MCF 10A (cell line): ENCODE results near the gene ASPHD2. TPM values are rescaled to one million over a fixed set of nuclear protein-coding genes. Genes with fewer than 3 reads are reported as not detected.

ENCODE experiments used
- BruUV-seq: library from RNA; stranded (reverse); fragments of 400-500 nt; replicated peaks from 2 replicates; lab custom pipeline; 2021; lab: Mats Ljungman, UMichigan
- CTCF ChIA-PET: fragments of 300-600 bp; sonication (Branson Sonifier 250); formaldehyde crosslinking; extraction: SDS; loops from one replicate; lab custom pipeline; 2021; ENCODE audit warnings: antibody characterized with exemption, inconsistent platforms; lab: Yijun Ruan, JAX
- POLR2A ChIA-PET: fragments of 300-600, 350-650 bp; sonication (Branson Sonifier 250); formaldehyde crosslinking; extraction: SDS; loops from one replicate; lab custom pipeline; 2020; ENCODE audit warnings: antibody characterized with exemption, inconsistent platforms; lab: Yijun Ruan, JAX
- DNase-seq: peaks from one replicate; pipeline ENCODE4 v3.0.0-alpha.2; 2018; ENCODE audit not compliant: unreplicated experiment
- H3K27ac Mint-ChIP-seq: one replicate; pipeline ENCODE4 v1.8.0; 2022; ENCODE audit warnings: mild to moderate bottlenecking, low read depth, mixed read lengths; ENCODE audit not compliant: unreplicated experiment
- H3K27me3 Mint-ChIP-seq: one replicate; pipeline ENCODE4 v1.8.0; 2022; ENCODE audit warnings: mixed read lengths; ENCODE audit not compliant: insufficient read depth, unreplicated experiment
- H3K36me3 Mint-ChIP-seq: one replicate; pipeline ENCODE4 v1.8.0; 2022; ENCODE audit warnings: mild to moderate bottlenecking, moderate library complexity, mixed read lengths; ENCODE audit not compliant: insufficient read depth, unreplicated experiment
- H3K4me1 Mint-ChIP-seq: one replicate; pipeline ENCODE4 v1.8.0; 2022; ENCODE audit warnings: mixed read lengths; ENCODE audit not compliant: insufficient read depth, unreplicated experiment
- H3K4me3 Mint-ChIP-seq: one replicate; pipeline ENCODE4 v1.8.0; 2022; ENCODE audit warnings: mild to moderate bottlenecking, moderate library complexity, mixed read lengths; ENCODE audit not compliant: unreplicated experiment
- H3K9me3 Mint-ChIP-seq: one replicate; pipeline ENCODE4 v1.8.0; 2022; ENCODE audit warnings: mixed read lengths; ENCODE audit not compliant: unreplicated experiment
- intact Hi-C: fragments of 100-400 bp; cut with micrococcal nuclease; formaldehyde crosslinking; loops from 2 replicates; pipeline ENCODE4 v1.14.1; 2022
- total RNA-seq: library from RNA; stranded (reverse); gene quantifications from 2 replicates; pipeline ENCODE4 v1.2.3, GENCODE V29; 2022
- TF ChIP-seq, protein P1 (sequence below): fragments of 200-600 bp; IDR thresholded peaks from one replicate; pipeline ENCODE4 v1.8.0; 2022; ENCODE audit warnings: antibody characterized with exemption, mild to moderate bottlenecking; ENCODE audit not compliant: unreplicated experiment

The ASPHD2 gene
- total RNA-seq, 1 experiment from 2014 or later = 4.8 TPM

DNA sequence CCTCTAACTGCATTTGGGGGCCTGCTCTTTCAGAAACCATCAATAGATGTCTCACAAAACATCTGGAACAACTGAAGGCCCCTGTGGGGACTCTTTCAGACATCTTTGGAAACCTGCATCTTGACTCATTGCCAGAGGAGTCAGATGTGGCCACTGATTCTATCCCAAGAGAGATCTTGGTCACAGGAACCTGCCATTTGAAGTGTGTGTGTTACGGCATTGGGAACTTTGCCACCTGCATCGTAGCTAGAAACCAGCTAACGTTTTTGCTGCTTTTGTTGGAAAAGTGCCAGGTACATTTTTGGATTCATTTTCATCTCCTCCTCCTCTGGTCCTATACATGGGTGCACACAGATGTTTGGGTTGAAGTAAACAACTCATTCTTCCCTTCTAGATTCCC, 58.9 kb downstream of the ASPHD2 start:
- TF ChIP-seq, protein P1, sequence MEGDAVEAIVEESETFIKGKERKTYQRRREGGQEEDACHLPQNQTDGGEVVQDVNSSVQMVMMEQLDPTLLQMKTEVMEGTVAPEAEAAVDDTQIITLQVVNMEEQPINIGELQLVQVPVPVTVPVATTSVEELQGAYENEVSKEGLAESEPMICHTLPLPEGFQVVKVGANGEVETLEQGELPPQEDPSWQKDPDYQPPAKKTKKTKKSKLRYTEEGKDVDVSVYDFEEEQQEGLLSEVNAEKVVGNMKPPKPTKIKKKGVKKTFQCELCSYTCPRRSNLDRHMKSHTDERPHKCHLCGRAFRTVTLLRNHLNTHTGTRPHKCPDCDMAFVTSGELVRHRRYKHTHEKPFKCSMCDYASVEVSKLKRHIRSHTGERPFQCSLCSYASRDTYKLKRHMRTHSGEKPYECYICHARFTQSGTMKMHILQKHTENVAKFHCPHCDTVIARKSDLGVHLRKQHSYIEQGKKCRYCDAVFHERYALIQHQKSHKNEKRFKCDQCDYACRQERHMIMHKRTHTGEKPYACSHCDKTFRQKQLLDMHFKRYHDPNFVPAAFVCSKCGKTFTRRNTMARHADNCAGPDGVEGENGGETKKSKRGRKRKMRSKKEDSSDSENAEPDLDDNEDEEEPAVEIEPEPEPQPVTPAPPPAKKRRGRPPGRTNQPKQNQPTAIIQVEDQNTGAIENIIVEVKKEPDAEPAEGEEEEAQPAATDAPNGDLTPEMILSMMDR = no peak
- ChIA-PET CTCF (no interaction called here), POLR2A (no interaction called here)
- Mint-ChIP-seq H3K36me3 (peaks cover 58% of the 10 kb centered on the region), H3K4me3 (no peak overlapping the region), H3K27ac (peak overlapping the region; percentile 35), H3K9me3 (no peaks in the 10 kb centered on the region), H3K27me3 (no peaks in the 10 kb centered on the region), H3K4me1 (peaks cover 17% of the 10 kb centered on the region)
- no TSS peak for BruUV-seq
- DNase-seq = no peak
- intact Hi-C loops = no loop called here

DNA sequence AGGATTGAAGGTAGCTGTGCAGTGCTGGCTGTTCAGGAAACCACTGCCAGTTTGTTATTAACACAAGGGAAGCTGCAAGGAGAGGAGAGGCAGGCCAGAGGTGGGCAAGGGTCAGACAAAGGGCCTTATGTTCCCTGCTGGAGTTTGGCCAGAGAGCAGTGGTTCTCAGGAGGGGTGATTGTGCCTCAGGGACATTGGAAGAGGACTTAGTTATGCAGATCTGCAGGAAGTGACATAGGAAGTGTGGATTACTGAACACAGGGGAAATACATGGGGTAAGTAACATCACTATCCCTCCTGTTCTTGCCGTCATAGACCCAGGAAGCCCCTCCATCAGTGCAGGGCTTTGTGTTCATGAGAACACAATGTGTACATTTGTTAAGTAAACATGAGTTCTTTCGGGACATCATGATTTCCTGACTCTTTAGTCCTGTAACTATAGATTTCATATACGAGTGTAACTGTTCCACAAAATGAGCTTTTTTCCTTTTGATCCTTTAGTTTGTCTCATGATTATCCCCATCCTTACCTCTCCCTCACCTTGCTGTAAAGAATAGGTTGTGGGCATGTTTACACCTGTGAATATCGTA, 60.5 kb downstream of the ASPHD2 start:
- intact Hi-C loops = no loop called here

DNA sequence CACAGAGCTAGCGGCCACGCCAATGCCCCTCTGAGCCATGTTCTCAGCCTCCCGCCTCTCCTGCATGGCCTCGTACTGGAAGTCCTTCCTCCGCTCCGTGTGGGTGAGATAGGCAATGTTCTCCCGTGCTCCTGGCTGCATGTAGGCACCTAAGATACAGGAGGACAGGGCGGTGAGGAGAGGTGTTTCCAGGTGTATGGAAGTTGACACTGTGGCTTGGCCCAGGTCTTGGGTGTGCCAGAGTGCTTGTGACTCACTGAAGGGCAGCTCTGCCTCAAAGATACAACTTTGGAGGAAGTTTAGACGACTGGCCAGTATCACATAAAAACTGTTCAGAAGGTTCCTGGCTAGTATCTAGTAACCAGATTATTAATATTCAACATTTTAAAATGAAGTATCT, 63.2 kb downstream of the ASPHD2 start:
- no TSS peak for BruUV-seq
- H3K9me3 Mint-ChIP-seq = no peaks in the 10 kb centered on the region
- ChIA-PET CTCF (interaction anchor here (0.5 to 1.6 kb wide), 4 partner anchors 8 to 14 kb away, joined by 3 to 13 read pairs (median 4); partner anchors contain the start of genes HPS4 and SRRD), POLR2A (interaction anchor here (1.2 to 4.8 kb wide), 3 partner anchors 9 to 93 kb away, joined by 4 to 61 read pairs (median 9); partner anchors contain the start of genes HPS4, SRRD and TFIP11)
- H3K27ac Mint-ChIP-seq = peak overlapping the region; percentile 67
- no peaks in the 10 kb centered on the region for H3K27me3 Mint-ChIP-seq
- TF ChIP-seq, protein P1 = no peak
- peaks cover 92% of the 10 kb centered on the region for H3K36me3 Mint-ChIP-seq
- intact Hi-C loops = no loop called here
- H3K4me1 Mint-ChIP-seq = peaks cover 9% of the 10 kb centered on the region
- no peak overlapping the region for H3K4me3 Mint-ChIP-seq
- DNase-seq = no peak

More for the DNA sequence above, 60.5 kb downstream of the ASPHD2 start:
- Mint-ChIP-seq H3K4me1 (peaks cover 25% of the 10 kb centered on the region), H3K4me3 (no peak overlapping the region), H3K27ac (no peak overlapping the region), H3K27me3 (no peaks in the 10 kb centered on the region), H3K9me3 (no peaks in the 10 kb centered on the region), H3K36me3 (peaks cover 69% of the 10 kb centered on the region)
- ChIA-PET CTCF (interaction anchor here (0.6 kb wide), 1 partner anchor 62 kb away, joined by 3 read pairs; no protein-coding TSS in a partner anchor), POLR2A (no interaction called here)
- no peak for DNase-seq
- TF ChIP-seq, protein P1 = no peak
- BruUV-seq = no TSS peak

DNA sequence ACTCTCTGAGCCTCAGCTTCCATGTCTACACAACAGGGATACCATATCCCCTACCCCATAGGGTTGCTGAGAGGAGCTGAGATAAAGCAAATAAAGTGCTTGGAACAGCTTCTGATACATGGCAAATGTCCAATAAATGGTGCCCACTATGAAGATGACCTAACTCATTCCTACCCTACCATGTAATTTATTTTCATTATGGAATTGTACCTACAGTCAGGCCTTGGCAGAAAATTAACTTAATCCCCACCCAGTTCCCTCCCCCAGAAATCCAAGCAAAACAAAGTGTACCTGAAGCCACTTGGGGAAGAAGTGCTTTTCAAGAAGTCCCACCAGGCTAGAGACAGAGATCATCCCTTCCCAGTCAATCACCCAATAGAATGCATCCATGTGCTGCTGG, 65.4 kb downstream of the ASPHD2 start:
- BruUV-seq = no TSS peak
- TF ChIP-seq, protein P1 = no peak
- Mint-ChIP-seq H3K27me3 (no peaks in the 10 kb centered on the region), H3K27ac (no peak overlapping the region), H3K9me3 (no peaks in the 10 kb centered on the region), H3K4me3 (no peak overlapping the region), H3K4me1 (peaks cover 9% of the 10 kb centered on the region), H3K36me3 (peaks cover 96% of the 10 kb centered on the region)
- POLR2A ChIA-PET = interaction anchor here (1.4 to 4.8 kb wide), 4 partner anchors 10 to 18 kb away, joined by 4 to 61 read pairs (median 6); partner anchors contain the start of genes HPS4, SRRD and TFIP11
- CTCF ChIA-PET = interaction anchor here (0.6 to 1.8 kb wide), 4 partner anchors 8 to 147 kb away, joined by 3 to 9 read pairs (median 4); no protein-coding TSS in a partner anchor
- no peak for DNase-seq
- intact Hi-C loops = no loop called here

Other genes starting within 250 kb of the ASPHD2 start
- gene HPS4, start 54.5 kb downstream of the ASPHD2 start, total RNA-seq = 35.6 and 38.3 TPM in 2 replicates
- gene SRRD, start 54.6 kb downstream of the ASPHD2 start, total RNA-seq = 22.4 and 27.9 TPM in 2 replicates
- gene TFIP11, start 83.2 kb downstream of the ASPHD2 start, total RNA-seq = 41.0 and 58.9 TPM in 2 replicates
- 6.1 and 7.0 TPM in 2 replicates for gene TPST2, start 160.9 kb downstream of the ASPHD2 start, total RNA-seq
- gene CRYBB1, start 188.8 kb downstream of the ASPHD2 start, total RNA-seq = not detected in 2 replicates
- not detected in 2 replicates for gene CRYBA4, start 192.7 kb downstream of the ASPHD2 start, total RNA-seq
- 0.49 and 0.56 TPM in 2 replicates for gene MIAT, start 228.3 kb downstream of the ASPHD2 start, total RNA-seq